ENCODE results near the gene PMM1. TPM values are rescaled to one million over a fixed set of nuclear protein-coding genes. Genes with fewer than 3 reads are reported as not detected.
A peak's percentile ranks its signal among the peaks of the same experiment; 100 is the strongest.

PMM1 gene
- total RNA-seq, 1 donor from 2014 or later, result 51.3 TPM

DNA sequence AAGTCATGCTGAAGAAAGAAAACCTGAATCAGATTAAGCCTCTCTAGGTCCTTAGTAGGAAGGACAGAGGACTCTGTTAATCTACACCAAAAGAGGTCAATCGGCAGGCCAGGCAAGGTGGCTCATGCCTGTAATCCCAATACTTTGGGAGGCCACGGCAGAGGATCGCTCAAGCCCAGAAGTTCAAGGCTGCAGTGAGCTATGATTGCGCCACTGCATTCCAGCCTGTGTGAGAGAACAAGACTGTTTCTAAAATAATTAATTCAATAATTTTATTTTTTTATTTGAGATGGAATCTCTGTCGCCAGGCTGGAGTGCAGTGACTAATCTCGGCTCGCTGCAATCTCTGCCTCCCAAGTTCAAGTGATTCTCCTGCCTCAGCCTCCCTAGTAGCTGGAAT is 35.9 kb upstream of the PMM1 start:
- no peak overlapping the region for H3K4me3 Mint-ChIP-seq (ENCODE audit: low read depth)
- peaks cover 42% of the 10 kb centered on the region for H3K36me3 Mint-ChIP-seq (ENCODE audit: insufficient read depth)

DNA sequence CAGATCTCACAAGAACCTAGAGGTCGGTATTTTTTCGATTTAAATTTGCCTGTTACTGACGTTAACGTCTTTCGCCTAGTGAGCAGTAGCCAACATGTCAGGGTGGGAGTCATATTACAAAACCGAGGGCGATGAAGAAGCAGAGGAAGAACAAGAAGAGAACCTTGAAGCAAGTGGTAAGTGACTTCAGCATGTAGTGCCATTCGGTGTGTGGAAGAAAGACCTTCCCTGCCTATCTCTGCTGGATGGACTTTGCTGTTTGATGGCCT is 32.2 kb upstream of the PMM1 start:
- H3K27me3 Mint-ChIP-seq, result no peaks in the 10 kb centered on the region
- no peak for TF ChIP-seq CTCF (IDR thresholded peaks at IDR 0.05; ENCODE audit: unreplicated experiment)
- H3K4me1 Mint-ChIP-seq (ENCODE audit: low read depth), result peaks cover 22% of the 10 kb centered on the region
- no peak for DNase-seq (ENCODE audit: low spot score, unreplicated experiment)
- H3K9me3 Mint-ChIP-seq (ENCODE audit: low read depth), result no peaks in the 10 kb centered on the region
- peaks cover 11% of the 10 kb centered on the region for H3K36me3 Mint-ChIP-seq (ENCODE audit: insufficient read depth)
- H3K4me3 Mint-ChIP-seq (ENCODE audit: low read depth), result peak overlapping the region; percentile 97
- peak overlapping the region; percentile 99 for H3K27ac Mint-ChIP-seq

More for the DNA sequence above, 35.9 kb upstream of the PMM1 start:
- DNase-seq (ENCODE audit: low spot score, unreplicated experiment), result no peak
- Mint-ChIP-seq H3K9me3 (ENCODE audit: low read depth) (peaks cover 4% of the 10 kb centered on the region), H3K4me1 (ENCODE audit: low read depth) (peaks cover 9% of the 10 kb centered on the region), H3K27me3 (no peaks in the 10 kb centered on the region), H3K27ac (no peak overlapping the region)
- TF ChIP-seq CTCF (IDR thresholded peaks at IDR 0.05; ENCODE audit: unreplicated experiment), result no peak

DNA sequence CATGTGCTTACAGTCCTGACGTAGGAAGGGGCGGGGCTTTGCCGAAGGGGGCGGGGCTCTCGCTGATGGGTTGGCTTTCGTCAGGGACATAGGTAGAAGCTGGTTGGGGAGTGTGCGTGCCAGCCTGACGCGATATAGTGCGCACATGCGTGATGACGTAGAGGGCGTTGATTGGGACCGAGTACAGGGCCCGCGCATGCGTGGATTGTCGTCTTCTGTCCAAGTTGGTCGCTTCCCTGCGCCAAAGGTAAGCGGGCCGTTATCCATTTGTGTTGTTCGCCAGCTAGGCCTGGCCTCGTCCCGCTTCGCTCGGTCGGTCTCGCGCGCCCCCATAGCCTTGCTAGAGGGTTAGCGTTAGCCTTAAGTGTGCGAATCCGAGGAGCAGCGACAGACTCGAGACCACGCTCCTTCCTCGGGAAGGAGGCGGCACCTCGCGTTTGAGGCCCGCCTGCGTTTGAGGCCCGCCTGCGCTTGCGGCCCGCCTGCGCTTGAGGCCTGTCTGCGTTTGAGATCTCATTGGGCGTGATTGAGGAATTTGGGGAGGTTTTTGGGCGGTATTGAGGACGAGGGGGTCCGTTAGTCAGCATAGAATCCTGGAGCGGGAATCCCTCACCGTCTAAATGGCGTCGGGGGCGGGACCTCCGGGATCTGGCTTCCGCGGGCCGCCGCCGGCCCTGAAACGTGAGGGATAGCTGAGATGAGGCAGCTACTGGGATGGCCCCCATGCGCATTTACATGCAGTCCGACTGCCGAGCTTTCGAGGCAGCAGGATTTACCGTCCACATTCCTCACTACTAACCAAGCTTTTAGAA is 31.7 kb upstream of the PMM1 start, which contains the start of gene XRCC6:
Gene XRCC6, plus strand, starts transcription at position 197 of the 812 bp plus-strand sequence. CDS start 710 bp downstream, outside the sequence.
- peak; percentile 100 for DNase-seq (ENCODE audit: low spot score, unreplicated experiment)
- peak within 1 kb of the TSS; percentile 99 for H3K27ac Mint-ChIP-seq
- no peaks in the 10 kb centered on the region for H3K27me3 Mint-ChIP-seq
- H3K9me3 Mint-ChIP-seq (ENCODE audit: low read depth), result no peaks in the 10 kb centered on the region
- H3K4me1 Mint-ChIP-seq (ENCODE audit: low read depth), result peaks cover 22% of the 10 kb centered on the region
- no peak for TF ChIP-seq CTCF (IDR thresholded peaks at IDR 0.05; ENCODE audit: unreplicated experiment)
- peak within 1 kb of the TSS; percentile 97 for H3K4me3 Mint-ChIP-seq (ENCODE audit: low read depth)
- peaks cover 9% of the 10 kb centered on the region for H3K36me3 Mint-ChIP-seq (ENCODE audit: insufficient read depth)

DNA sequence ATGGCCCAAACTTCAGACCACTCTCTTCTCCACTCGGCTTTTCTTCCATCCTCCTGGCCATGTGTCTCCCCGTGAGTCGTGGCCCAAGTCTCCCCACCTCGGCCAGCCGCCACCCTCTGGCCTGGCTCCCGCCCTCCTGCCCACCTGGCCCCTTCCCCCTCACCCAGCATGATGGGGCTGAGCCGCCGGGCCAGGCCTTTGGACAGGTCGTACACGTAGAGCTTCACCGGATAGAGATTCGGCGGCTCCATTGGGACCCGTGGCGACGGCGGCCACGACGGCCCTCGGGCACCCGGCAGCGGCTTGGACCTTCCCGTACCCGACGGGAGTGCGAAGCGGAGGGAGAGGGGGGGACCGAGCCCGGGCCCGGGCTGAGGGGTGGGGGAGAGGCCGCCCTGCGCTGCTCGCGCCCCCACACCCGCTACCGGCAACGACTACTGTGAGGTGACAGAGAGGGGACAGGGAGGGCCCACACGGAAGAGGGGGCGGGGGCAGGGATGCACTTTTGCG is 31.0 kb upstream of the PMM1 start, which contains the start of gene DESI1:
Gene DESI1, minus strand, starts transcription at position 455 of the 510 bp plus-strand sequence. Its CDS starts 204 bp downstream, at position 251.
- Mint-ChIP-seq H3K27ac (peak within 1 kb of the TSS; percentile 99), H3K9me3 (ENCODE audit: low read depth) (no peaks in the 10 kb centered on the region), H3K4me1 (ENCODE audit: low read depth) (peaks cover 22% of the 10 kb centered on the region), H3K4me3 (ENCODE audit: low read depth) (peak within 1 kb of the TSS; percentile 97), H3K27me3 (no peaks in the 10 kb centered on the region), H3K36me3 (ENCODE audit: insufficient read depth) (peaks cover 9% of the 10 kb centered on the region)
- no peak for TF ChIP-seq CTCF (IDR thresholded peaks at IDR 0.05; ENCODE audit: unreplicated experiment)
- no peak for DNase-seq (ENCODE audit: low spot score, unreplicated experiment)

- H3K9me3 Mint-ChIP-seq (ENCODE audit: low read depth), result no peaks in the 10 kb centered on the region
- peak; percentile 32 for DNase-seq (ENCODE audit: low spot score, unreplicated experiment)
- TF ChIP-seq CTCF (IDR thresholded peaks at IDR 0.05; ENCODE audit: unreplicated experiment), result no peak
- H3K27me3 Mint-ChIP-seq, result no peaks in the 10 kb centered on the region
- H3K27ac Mint-ChIP-seq, result peak overlapping the region; percentile 99
- peak overlapping the region; percentile 97 for H3K4me3 Mint-ChIP-seq (ENCODE audit: low read depth)
- peaks cover 9% of the 10 kb centered on the region for H3K36me3 Mint-ChIP-seq (ENCODE audit: insufficient read depth)
- H3K4me1 Mint-ChIP-seq (ENCODE audit: low read depth), result peaks cover 22% of the 10 kb centered on the region
These were observed 30.4 kb upstream of the PMM1 start for GRCh38 chr22:41619979-41620588.
